Right lung (tissue), 5 donors: ENCODE measurements around the gene ITIH4. TPM values are rescaled to one million over a fixed set of nuclear protein-coding genes. Genes with fewer than 3 reads are reported as not detected.

ENCODE experiments used
- DNase-seq, 2 donors: peaks; one replicate each; pipeline ENCODE4 v3.0.0-alpha.2; 2013
- polyA plus RNA-seq, 5 donors: library from polyadenylated mRNA; unstranded; fragments of 120-200 nt; gene quantifications; one replicate each; pipeline versions ENCODE4 v1.2.1 to v1.2.3, GENCODE V29; 2013; ENCODE audit warnings: inconsistent platforms in 1 of 5, low replicate concordance in 1 of 5; ENCODE audit not compliant: insufficient read length in 5 of 5, insufficient read depth in 1 of 5

Gene ITIH4
- polyA plus RNA-seq, 5 donors, result 8.6 to 12.6 (median 11.1) TPM

DNA sequence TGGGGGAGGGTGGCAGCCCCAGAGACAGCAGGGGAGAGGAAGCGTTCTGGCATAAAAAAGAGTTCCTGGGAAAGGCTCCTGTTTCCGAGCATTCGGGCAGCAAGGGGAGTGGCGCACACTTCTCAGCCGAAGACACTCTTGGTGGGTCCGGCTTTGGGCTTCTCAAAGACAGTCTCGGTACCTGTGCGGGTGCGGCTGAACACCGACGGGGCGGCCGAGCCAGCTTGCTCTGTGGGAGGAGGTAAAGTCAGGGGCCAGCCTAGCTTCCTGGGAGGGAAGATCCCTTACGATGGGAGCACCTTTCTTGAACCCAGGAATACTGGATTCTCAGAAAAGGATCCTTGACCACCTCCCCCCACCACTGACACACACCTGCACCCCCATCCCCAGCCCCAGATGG, 2.7 kb upstream of the ITIH4 start:
- no peak for DNase-seq

DNA sequence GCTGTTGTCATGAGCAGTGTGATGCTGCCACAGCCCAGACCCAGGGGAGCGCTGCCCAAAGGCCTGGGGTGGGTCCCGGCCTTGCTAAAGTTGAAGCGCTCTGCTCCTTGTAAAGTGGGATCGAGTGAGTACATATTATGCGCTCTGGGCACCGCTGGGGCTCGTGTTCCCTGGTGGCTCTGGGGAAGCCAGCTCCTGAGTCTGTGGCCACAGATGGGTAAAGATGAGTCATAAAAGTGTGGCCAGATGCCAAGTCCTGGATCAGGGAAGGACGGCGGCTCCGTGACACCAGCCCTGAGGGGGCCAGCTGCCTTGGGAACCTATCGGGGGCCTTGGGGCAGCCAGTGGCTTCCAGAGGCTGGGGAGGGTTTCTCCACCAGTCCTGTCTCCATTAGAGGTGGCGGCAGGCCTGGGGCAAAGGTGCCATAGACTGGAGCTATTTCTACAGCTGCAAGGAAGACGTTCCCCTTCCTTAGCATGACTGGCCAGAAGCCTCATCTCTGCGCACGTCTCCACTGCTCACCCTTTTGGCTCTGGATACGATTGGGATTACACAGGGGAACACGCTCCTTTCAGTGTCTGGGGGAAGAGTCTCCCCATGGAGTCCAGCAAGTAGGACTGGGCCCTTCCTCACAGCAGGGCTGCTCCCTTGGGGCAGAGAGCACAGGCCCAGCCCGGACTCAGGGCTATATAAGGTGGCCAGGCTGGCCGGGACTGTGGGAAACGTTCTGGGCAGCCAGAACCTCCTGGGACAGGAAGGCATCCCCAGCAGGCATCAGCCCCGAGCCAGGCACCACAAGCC, 1.2 kb upstream of the ITIH4 start:
- no peak for DNase-seq

DNA sequence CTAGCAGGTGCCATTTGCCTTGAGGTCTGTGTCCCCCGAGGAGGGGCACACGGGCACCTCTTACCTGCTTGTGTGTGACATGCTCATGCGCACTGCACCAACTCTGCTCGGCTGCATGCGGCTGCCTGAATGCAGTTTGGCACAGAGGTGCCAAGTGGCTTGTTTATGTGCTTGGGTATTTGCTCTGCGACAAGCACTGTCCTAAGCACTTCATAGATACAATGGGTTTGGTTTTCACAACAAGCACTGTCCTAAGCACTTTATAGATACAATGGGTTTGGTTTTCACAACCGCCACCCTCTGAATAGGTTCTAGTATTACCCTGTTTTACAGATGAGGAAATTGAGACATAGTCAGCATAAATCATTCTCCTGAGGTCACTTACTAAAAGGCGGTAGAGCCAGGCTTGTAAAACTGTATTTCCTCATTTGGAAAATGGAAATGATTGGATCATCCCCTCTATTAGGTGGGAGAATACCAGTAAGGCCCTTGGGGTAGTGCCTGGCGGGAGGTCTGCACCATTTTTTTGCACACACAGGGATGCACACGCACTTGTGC, 487 bp downstream of the ITIH4 start:
- no peak for DNase-seq

DNA sequence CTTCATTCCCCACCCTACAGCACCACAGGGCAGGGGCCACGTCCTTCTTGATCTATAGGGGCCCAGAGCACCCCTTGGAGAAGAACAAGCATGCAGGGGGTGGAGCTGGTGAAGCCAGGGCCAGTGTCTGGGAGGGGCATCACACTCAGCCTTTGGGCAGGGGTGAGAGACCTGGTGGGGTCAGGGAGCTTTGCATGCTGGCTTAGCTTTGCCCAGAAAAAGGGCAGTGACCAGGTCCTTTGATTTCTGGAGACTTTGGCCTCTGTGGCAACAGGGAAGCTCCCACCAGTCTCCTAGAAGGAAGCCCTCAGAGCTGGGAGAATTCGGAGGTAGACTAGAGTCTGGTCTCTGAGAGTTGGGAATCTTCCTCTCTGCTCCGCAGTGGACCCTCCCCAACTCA, 990 bp downstream of the ITIH4 start:
- no peak for DNase-seq

DNA sequence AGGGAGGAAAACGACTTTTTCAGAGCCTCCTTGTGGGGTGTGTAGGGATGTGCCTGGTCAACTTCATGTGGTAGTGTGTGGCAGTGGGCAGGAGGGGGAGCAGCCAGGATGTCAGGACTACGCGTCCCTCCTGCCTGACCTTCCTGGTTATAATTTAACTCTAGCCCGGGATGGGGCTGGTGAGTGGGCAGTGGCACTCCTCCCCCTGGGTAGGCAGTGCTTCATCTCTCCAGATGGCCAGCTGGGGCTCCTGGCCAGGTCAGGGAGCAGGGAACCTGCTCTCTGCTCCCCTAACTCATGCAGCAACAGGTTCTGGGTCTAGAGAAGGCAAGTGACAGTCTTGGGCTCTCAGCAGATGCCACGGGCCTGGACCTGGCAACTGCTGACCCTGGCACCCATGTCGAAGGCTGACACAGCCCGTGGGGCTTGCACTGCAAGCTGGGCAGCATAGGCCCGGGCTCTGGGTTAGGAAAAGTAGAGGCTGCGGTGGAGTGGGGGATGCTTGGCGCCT, 2.6 kb downstream of the ITIH4 start:
- DNase-seq, result no peak

DNA sequence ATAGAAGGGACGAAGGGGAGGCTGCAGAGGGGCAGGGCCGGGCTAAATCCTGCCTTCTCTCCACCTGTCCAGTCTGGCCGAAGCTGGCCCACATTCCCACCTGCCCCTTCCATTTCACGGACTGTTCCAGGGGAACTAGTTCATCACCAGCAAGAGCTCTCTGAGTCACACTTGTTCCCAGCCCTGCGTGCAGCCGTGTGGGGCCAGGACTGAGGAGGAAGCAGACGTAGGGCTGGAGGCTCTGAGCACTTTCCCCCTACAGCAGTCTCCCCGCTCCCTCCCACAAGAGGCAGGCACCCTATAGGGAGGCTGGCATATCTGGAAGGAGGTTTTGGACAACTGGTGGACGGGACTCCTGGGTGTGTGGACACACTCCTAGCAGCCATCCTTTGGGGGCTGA, 3.0 kb downstream of the ITIH4 start:
- DNase-seq, result no peak

DNA sequence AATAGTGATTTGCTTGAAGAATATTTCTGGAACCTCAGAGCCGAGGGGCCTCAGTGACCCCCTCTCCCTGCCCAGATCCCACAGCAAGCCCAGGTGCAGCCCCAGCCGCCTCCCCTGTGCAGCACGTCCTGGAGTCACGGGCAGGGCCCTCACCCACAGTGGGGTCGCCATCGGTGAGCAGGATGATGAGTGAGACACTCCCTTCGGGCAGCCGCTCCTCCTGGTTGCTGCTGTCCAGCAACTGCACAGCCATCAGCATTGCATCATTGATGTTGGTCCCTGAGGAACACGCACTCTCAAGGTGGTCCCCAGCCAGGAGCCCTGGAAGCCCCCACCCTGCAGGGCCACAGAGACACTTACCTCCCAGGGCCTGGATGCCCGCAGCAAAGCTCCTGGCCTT, 6.4 kb downstream of the ITIH4 start:
- no peak for DNase-seq

DNA sequence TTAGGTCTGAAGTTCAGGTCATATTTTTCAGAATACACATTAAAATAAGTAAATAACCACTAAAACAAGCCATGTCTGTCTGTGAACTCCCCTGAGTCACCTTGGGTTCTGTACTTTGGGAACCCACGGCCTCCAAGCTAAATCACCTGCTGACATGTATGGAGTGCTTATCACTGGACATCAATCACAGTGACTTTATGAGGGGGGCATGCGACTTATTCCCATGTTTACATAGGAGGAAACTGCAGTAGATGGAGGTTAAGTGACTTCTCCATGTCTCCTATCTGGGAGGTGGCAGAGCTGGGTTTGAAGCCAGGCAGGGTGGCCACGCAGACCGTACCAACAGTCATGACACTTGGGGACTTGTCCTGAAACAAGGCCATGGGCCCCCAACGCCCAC, 8.1 kb downstream of the ITIH4 start:
- no peak for DNase-seq

DNA sequence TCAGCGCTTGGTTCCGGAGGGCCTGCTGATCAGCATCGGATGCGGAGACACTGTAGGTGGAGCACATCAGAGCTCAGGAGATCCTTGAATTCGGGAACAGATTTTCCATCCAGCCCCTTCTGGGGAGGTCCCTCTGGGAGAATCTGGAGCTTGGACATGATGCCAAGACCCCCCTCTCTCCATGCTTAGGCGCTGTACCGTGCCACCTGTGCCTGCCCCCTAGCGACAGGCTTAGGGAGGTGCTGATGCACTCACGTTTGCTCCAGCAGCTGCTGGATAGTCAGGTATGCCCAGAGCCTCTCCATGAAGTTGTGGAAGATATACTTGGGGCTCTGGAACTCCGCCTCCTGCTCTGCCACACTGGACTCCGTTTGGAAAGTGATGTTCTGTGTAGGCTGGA, 9.7 kb downstream of the ITIH4 start:
- DNase-seq, result no peak

DNA sequence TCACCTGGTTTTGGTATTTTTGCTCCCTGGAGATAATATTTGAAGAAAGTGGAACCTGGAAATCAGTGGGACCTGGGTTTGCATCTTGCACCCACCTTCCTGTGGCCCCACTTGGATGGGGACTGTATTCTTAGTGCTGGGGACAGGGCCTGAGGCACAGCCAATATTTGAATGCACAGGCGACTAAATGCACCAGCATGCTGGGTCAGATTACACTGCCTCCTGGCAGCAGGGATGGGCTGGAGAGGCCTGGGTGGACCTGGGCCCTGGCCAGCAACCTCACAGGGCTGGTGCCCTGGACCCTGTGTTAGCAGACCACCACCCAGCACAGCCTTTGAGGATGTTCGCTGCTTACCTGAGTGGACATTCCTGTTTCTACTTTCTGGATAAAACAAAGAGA, 10.5 kb downstream of the ITIH4 start:
- no peak for DNase-seq

DNA sequence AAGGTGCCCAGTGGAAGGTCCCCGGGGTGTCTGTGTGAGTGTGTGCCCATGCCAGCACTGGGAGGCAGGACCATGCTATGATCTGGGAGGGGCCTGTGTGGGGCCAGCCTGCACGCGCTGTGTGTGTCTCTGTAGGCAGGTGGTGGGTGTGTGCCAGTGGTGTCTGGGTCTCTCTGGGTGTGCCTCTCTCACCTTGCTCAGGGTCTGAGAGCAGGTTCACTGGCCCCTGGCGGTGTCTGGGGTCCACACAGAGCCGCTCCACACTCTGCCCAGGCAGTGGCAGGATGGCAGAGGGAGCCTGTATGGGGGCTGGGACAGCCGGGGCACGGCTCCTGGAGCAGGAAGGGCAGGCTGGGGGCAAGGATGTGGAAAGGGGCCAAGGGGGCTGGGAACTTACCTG, 12.6 kb downstream of the ITIH4 start:
- no peak for DNase-seq

DNA sequence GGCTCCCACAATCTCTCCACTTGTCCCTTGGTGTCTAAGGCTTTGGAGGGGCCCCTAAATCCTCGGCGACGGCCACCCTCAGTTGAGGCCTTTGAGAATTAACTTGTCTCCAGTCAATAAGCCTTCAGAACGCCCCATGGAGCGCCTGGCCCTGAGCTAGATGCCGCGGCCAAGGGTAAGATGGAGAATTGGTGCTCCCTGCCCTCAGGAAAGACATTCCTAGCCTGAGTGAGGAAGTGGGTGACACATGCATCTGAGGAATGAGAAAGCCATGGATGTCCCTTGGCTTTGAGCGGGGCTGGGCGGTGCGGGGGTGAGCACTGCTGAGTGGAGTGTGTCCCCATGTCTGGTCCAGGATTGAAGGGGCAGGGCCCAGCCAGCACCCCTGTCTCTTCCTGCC, 13.3 kb downstream of the ITIH4 start:
- no peak for DNase-seq

DNA sequence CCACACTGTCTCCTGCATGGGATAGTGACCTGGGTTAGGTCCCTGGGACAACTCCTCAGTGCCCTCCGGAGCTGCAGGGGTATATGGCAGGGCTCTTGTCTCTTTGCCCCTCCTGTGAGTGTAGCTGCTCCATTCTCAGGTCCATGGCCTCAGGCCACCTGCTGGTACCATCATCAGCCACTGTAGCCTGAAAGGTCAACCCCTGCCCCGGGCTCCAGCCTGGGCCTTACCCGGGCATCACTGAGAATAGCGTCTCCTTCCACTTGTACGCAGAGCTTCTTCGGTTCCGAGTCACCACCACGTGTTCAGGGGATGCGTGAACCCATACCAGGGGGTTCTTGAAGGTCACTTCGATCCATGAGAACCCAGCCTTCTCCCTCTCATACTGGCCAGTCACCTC, 13.8 kb downstream of the ITIH4 start:
- DNase-seq, result no peak

DNA sequence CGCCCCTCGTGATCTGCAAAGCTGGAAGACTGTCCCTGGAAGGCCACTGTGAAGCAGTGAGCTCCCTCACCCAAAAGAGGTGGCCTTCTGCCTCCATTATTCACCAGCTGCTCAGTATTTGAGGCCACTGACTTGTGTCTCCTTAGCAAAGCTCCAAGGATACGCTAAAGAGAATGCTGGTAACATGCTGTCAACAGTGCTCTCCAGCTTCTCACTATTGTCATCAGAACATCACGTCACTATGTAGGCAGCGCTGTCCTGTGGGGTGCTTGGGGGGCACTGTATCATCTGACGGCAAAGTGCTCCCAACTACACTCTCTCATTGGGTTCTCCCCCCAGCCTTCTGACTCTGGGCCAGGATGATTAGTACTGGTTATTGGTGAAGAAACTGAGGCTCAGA, 14.3 kb downstream of the ITIH4 start:
- DNase-seq, result no peak

DNA sequence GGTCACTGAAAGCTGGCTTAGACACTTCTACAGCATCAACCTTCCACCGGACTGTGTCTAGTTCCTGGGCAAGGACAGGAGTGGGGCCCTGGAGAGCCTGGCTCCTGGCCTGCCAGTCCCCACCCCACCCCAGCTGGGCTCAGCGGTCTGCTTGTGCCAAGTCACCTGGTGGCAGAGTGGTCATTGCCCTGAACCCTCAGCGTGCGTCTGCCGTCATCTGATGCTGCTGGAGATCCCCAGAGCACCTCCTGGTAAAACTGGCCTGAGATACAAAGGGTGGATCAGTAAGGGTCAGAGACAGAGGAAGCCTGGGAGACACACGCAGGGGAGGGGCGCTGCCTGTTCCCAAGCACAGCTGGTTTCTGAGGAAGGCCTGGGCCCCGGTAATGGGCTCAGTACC, 16.7 kb downstream of the ITIH4 start:
- DNase-seq, result no peak

DNA sequence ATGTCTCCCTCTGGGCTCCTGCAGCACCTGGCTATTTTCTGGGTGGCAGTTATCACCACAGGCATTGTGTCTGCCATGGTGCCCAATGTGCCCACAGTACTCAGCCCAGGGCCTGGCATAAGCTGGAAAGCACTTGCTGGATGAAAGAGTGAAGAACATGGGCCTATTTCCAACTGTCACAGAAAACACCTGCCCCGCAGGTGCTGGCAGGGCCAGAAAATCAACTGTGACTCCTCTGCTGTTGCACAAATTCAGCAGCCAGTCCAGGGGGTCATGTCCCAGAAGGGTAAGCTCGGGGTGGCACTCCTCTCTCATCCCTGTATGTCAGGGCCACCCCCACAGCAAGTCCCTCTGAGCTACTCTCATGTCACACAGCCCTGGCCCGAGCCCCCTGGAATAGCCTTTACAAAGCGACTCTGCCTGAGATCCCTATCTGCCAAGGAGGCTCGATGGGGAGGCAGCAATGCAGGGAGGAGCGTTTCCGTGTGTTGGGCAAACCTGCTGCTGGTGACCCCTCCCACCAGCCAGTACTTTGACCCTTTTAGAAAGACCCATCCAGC, 18.9 kb downstream of the ITIH4 start:
- DNase-seq, result no peak

DNA sequence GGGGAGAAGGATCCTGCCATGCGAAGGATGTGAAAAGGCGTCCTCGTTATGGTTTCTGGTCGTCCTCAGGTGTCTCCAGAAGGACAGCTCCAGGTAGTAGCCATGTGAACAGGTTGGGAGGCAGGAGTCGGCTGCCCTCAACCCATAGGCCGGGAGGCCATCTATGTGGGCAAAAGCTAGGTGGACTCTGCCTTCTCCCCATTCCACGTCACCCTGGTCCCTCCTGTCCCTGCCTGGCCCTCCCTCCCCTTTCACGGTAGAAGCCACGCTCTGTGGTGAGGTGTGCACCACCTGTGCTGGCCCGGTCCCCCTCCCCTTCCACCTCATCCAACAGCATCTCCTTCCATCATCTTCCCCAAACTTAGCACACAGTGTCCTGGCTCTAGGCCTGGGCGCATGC, 19.5 kb downstream of the ITIH4 start:
- DNase-seq, result no peak

DNA sequence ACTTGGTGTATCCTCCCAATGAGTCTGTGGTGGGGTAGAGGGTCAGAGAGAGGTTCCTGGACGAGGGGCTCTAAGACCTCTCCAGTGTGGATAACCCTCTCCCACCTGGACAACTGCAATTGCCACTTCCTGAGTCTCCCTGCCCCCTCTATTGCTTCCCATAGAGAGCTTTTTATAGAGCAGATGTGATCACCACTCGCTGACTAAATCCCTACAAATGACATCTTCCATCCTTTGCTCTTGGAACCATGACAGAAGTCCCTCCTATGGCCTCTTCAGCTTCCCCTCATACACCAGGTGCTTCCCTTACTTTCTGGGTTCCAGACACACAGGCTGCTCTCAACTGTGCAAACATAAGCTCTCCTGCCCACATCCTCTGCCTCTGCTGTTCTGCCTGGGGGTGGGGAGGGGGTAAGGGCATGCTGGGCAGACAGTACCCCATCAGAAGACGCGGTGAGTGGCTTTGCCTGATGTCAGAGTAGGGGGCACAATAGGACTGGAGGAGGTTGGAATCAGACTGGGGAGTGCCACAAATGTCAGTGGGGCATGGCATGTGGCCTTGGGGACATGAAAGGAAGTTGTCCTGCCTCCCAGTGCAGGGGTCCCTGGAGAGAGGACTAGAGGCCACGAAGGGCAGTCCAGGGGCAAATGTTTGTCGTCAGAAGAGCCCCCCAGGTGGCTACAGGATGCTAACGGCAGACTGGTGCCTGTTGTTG, 20.7 kb downstream of the ITIH4 start:
- peak in 1 of 2 donors; percentile 8 for DNase-seq

DNA sequence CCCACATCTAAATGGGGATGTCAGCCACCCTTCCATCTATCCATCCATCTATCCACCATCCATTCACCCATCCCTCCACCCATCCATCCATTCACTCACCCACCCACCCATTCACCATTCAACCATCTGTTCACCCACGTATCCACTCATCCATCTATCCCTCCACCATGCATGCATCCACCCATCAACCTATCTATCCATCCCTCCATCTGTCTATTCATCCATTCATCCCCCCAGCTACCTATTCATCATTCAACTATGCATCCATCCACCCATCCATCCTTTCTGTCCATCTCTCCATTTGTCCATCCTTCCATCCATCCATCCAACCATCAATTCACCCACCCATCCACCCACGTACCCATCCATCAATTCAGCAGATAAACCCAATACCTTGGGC, 21.3 kb downstream of the ITIH4 start:
- DNase-seq, result no peak

DNA sequence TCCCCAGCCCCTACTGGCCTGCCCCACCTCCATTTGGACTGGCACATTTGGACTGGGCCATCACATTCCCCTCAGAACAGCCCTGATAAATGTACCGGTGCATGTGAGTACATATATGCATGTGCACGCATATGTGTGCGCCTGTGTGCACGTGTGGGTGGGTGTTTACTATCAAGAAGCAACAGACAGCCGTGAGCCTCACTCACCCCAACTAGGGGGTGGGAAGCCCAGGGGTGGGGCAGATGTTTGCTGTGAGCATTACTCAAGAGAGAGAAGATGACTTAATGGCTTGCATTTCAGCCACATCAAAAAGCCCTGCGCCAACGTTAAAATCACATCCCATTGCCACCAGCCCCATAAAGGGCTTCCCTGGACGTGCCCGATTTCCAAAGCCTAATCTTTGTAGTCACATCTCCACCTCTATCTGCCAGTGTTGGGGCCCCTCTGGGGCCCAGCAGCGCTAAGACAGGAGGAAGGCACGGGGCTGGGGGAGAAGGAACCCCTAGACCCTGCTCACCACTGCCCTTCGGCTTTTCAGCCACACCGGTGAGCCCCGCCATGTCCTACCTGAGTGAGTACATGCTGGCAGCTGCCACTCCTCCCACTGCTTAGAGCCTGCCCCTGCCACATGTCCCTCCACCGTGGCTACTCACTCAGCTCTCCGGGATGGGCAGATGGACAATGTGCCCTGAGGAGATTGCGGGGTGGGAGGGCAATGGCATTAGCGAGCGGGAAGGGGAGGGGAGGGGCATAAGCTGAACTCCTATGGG, 25.0 kb downstream of the ITIH4 start:
- DNase-seq, result no peak

DNA sequence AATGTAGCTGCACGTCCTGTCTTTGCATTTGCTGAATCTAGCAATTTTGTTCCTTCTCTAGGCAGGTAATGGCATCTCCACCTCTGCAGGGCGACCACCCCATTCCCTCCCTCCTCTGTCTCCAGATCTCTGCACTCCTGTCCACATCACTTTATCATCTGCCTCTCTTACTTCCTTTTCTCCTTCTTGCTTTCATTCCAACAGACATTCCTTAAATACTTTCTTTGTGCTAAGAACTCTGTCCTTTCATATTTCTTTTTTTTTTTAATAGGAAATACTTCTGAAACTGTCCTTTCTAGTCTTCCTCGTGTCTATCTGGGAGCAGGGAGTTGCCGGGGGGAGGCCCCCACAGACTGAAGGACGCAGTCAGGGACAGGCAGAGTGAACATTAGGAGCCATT, 28.6 kb downstream of the ITIH4 start:
- DNase-seq, result no peak

DNA sequence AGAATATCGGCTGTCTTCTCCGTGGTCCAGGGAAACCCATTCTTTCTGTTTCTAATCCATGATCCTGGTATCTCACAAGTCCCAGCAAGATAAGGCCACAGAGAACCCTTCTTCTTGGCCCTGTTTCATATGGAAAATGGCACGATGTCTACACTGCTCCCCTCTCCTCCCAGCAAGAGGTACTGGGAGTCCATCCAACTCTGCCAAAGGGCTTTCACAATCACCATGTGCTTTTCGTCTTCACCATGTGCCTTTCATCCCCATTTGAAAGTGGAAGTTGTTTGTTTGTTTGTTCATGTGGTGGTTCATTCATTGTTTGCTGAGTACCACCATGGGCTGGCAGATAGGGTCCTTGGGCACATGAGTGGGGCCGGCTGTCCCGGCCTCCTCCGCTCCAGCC, 30.4 kb downstream of the ITIH4 start:
- no peak for DNase-seq
